Stimulated activated CD4-positive, alpha-beta T cell treated with anti-CD3 and anti-CD28 coated beads, Interleukin-1b, Interleukin-23, amount 100 ng/mL, for 48 hours (primary cell): ENCODE measurements around the gene NGEF.

ENCODE experiments used
- DNase-seq: peaks from one replicate; pipeline ENCODE4 v3.0.0-alpha.2; 2020

NGEF gene

GRCh38 chr2:232993231-232993821 is 19.7 kb downstream of the NGEF start:
- no peak for DNase-seq

GRCh38 chr2:232986155-232986554 is 26.9 kb downstream of the NGEF start:
- no peak for DNase-seq

DNA sequence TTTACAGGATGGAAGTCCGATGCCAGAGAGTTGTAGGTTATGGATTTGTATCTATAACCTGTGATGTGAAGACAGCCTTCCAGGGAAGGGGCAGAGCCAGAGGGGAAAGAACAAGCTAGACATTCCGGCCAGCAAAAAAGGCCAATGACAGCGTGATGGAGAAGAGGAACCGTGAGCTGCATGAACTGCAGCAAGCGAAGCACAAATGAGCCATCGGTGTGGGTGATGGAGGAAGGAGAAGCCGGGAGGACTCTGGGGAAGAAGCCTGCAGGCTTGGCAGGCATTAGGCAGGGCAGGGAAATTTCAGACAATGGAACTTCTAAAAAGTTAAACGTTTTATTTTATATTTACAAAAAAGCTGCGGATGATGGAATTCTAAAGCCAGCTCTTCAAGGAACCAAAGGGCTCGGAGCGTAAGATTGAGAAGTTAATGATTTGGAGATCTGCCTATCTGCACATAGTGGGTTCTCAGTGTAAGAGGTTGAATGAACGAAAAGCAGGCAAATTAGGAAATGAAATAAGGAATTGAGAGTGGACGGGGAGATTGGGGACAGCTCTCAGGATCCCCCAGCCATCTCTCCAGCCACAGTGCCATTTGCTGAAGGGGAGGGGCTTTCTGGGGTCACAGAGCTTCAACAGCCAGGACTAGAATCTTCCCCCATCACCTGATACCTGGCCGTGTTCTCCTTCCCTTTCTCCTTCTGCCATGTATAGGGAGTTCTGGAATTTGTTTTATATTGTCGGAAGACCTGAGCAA is 28.4 kb downstream of the NGEF start:
- no peak for DNase-seq

DNA sequence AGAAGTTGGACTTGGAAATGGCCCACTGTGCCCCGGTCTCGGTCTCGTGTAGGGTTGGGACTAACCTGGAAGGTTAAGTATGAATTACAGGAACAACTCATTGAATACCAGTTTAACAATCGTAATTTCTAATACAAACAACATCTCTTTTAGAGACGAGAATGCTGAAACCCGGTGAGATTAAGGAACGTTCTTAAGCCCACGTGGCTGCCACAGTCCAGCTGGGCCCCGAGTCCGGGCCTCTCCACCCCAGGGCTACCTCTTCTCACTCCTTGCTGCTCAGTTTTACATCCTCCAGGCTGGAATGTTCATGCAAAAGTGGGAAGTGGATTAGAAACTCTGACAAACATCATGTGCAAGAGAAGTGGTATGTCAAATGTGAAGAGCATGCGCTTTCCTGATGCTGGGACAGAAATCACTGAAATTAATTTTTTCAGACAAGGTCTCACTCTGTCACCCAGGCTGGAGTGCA is 29.4 kb downstream of the NGEF start:
- DNase-seq = no peak

DNA sequence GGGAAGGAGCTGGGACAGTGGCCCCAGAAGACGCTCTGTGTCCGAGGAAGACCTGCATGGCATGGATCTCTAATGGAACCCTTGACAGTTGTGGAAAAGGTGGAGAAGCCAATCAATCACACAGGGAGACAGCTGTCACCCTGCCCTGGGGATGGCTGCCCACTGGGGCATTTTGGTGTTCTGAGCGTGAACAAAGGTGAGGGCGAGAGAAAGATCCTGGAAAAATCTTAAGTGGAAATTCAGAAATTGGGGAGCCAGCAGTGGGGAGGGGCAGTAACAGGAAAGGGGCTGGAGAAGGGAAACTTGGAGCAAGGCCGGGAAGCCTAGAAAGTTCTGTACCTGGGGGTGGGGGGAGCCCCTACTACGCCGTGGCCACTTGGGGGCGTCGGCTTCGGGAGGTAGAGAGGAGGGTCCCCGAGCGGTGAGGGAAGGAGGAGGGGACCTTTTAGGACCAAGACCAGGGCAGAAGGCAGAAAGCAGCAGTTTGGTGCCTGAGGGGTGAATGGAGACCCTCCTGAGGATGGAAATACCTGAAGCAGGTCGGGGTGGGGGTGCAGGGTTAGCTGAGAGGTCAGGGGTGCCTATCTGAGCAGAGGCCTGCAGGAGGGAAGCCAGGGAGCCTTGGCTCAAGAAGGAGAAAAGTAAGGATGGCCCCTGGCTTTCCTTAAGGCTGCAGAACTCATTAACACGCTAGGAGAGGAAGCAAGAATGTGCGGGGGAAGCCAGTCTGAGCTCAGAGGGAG is 30.0 kb downstream of the NGEF start:
- DNase-seq = no peak

DNA sequence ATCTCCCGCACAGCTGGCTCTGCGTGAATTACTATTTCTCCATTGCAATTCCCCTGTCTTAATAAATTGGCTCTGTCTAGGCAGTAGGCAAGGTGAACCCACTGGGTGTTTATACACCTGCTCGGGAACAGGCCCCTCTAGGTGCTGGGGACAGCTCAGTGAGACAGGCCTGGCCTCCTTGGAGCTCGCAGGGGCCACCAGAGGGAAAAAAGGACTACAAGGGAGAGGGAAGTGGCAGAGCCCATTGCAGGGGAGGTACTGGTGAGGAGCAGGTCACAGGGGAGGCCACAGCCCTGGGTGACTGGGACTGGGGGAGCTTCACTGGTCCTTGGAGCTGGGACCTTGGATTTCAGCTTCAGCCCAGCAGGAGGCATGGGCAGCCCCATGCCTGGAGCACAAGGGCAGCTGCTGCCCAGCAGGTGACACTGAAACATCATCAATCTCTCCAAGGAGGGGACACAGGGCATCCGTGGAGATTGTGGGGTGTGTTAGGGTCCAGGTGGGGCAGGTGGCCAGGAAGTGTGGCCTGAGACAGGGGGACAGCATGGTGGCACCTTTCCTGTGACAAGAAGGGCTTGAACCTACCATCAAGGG is 31.2 kb downstream of the NGEF start:
- DNase-seq = no peak

DNA sequence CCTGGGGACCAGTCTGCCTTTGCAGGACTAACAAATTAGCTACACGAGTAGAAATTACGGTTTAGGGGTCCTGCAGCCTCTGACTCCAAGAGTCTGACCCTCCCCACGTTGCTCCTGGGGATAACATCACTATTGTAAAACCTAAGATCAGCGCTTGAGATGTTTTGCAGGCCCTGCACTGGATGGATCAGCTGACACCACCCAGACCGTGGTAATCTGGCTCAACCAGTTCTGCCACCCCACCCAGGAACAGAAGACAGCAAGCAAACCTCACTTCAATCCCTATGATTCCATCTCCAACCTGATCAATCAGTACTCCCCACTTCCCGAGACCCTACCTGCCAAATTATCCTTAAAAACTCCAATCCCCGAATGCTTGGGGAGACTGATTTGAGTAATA is 31.7 kb downstream of the NGEF start:
- no peak for DNase-seq

- no peak for DNase-seq
These were observed 32.4 kb downstream of the NGEF start for GRCh38 chr2:232980683-232981082.

DNA sequence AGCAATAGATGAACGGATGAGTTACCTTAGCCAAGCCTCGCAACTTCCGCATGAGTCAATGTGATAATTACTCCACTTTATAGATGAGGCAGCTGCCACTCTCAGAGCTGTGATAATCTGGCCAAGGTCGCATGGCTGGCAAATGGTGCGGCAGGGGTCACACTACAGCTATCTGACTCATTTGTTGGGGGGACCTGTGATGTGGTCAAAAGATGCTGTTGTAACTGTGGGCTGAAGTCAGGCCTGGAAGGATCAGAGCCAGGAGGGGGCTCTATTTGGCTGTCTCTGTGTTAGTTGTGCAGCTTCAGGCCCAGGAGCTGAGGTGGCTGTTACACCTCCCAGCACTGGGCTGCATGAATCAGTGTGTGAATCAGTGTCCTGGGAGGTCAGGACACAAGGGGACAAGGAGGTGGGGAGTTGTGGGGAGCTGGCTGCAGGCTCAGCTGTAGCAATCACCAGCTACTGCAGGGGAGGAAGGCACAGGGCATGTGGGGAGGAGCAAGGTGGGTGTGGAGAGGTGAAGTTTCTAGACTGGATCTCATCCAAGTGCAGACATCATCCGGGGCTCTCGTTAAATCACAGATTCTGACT is 33.1 kb downstream of the NGEF start:
- DNase-seq = no peak

- no peak for DNase-seq
These were observed 35.6 kb downstream of the NGEF start for GRCh38 chr2:232977438-232977971.

DNA sequence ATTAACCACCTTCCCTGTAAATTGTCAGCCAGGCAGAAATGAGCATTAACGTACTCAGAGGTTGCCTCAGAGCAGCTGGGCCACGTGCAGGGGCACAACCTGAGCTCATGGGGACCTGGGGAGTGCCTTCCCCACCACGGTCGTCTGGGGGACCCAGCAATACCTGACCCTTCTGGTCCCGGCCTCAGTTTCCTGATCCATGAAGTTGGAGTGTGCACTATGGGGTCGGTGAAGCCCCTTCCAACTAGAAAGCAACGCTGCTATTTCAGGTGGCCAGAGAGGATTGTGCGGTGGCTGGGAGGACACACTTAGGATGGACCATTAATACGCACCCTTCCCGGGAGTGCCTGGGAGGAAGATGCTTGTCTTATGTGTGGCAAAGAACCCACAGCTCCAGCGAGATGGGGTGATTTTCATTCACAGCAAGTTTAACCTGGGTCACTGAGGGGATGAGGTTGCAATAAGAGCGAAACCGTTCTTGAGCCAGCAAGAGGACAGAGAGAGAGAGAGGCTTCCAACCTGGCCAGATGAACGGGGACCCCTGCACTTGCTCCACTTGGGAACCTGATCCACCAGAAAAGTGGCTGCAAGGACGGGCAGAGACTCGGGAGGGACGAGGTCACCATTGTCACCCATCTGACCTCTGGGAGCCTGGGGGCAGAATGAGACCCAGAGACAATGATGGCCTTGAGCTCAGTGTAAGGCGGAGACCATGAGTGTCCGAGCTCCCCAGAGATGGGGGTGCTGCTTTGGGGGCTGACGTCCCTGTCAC is 36.2 kb downstream of the NGEF start:
- DNase-seq = no peak

DNA sequence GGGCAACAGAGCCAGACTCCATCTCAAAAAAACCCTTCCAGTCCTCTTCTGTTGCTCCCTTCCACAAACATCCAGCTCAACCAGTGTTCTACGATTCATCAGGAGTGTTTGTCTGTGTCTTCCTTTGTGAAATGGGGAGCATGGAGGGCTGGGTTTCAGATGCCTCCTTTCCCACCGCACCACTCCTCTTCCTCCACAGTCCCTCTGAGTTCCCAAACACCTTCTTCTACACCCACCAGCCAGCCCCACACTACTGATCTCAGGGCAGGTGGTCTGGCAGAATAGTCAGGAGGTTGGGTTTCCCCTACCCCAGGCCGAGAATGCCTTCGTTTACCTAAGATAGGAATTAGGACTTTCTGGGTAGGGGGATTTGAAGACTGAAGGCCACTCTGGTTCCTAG is 36.9 kb downstream of the NGEF start:
- no peak for DNase-seq

DNA sequence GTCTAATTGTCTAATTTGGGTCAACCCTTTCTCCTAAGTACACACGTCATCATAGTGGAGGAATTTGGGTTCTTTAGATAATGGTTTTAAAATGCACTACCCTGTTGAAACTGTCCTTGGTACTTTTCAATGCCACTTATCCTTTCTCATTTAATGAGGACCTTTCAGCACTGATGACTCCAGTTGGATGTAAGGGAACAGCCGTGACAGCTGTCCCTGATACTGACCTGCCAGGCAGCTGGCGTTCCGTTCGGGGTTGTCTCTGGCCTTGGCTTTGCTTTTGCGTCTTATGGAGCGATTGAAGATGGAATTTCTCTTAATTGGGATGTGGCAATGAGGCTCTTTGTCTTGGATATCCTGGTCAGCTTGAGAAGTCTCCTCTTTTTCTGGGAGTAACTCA is 38.7 kb downstream of the NGEF start:
- no peak for DNase-seq

GRCh38 chr2:232973796-232974195 is 39.3 kb downstream of the NGEF start:
- no peak for DNase-seq

GRCh38 chr2:232973011-232973735 is 39.9 kb downstream of the NGEF start:
- DNase-seq = no peak

GRCh38 chr2:232971744-232972143 is 41.3 kb downstream of the NGEF start:
- no peak for DNase-seq

GRCh38 chr2:232970051-232970450 is 43.0 kb downstream of the NGEF start:
- no peak for DNase-seq

- no peak for DNase-seq
These were observed 45.6 kb downstream of the NGEF start for GRCh38 chr2:232967474-232967873.

DNA sequence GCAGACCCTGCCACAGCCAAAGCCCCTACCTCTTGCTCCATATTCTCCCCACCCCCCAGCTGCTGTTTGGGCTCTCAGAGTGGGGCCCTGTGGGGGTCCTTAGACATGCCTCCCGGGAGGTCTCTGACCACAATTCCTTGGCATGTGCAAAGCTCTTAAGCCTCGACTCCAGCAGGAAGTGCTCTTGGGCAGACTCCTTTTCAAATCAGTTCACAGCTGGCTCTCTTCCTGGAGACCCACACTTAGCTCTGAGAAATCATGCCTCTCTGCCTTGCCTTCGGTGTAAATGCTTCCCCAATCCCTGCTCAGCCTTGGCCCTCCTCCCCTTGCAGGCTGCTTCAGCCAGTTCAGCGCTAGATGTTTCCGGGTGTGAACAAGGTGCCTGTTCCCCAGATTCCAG is 46.9 kb downstream of the NGEF start:
- no peak for DNase-seq

DNA sequence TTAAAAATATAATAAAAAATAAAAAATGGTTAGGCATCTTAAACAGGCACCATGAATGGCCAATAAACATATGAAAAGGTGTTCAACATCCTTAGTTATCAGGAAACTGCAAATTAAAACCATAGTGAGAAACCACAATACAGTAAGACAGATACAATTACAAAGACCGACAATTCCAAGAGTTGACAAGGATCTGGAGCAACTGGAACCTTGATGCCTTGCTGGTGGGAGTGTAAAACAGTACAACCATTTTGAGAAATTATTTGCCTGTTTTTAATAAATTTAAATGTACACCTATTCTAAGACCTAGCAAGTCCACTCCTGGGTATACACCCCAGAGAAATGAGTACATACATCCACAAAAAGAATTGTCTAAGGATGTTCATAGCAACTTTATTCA is 49.1 kb downstream of the NGEF start:
- no peak for DNase-seq

- no peak for DNase-seq
These were observed 52.2 kb downstream of the NGEF start for GRCh38 chr2:232960862-232961261.
